Measurements from ENCODE around the gene FNDC7.

- TF ChIP-seq CTCF (IDR thresholded peaks at IDR 0.05) (no peak), POLR2A (IDR thresholded peaks at IDR 0.05) (no peak), POLR2AphosphoS5 (IDR thresholded peaks at IDR 0.05) (no peak), EP300 (IDR thresholded peaks at IDR 0.05) (no peak)
Measured at GRCh38 chr1:108670131-108670773, 42.5 kb upstream of the FNDC7 start.
